Activated T-cell treated with anti-CD3 and anti-CD28 coated beads for 48 hours (primary cell): ENCODE measurements around the gene ZFHX2.
"Not testable (repeated sequence)": the region's sequence is repeated elsewhere in the genome, so short reads cannot be mapped to it uniquely, and the experiment has no call there.

Experiments
- DNase-seq: peaks from one replicate; pipeline ENCODE4 v3.0.0-alpha.2; 2020; ENCODE audit warnings: low read depth

The ZFHX2 gene

GRCh38 chr14:23551266-23552028, at the start of gene ZFHX2:
Gene ZFHX2, minus strand, starts transcription at chr14:23551765. Its CDS starts 16,440 bp downstream, at chr14:23535325.
- peak; percentile 77 for DNase-seq

GRCh38 chr14:23600806-23601205, 49.2 kb upstream of the ZFHX2 start:
- DNase-seq = no peak

GRCh38 chr14:23600322-23600707, 48.8 kb upstream of the ZFHX2 start:
- DNase-seq = no peak

GRCh38 chr14:23594191-23594590, 42.6 kb upstream of the ZFHX2 start:
- DNase-seq = not testable (repeated sequence)

- no peak for DNase-seq
Observed at GRCh38 chr14:23590198-23590597, 38.6 kb upstream of the ZFHX2 start.

GRCh38 chr14:23589606-23590005, 38.0 kb upstream of the ZFHX2 start:
- no peak for DNase-seq

- DNase-seq = peak; percentile 81
Observed at GRCh38 chr14:23588884-23589598, 37.5 kb upstream of the ZFHX2 start.

GRCh38 chr14:23584527-23585203, 33.1 kb upstream of the ZFHX2 start:
- not testable (repeated sequence) for DNase-seq

GRCh38 chr14:23583761-23584526, 32.4 kb upstream of the ZFHX2 start:
- not testable (repeated sequence) for DNase-seq

- DNase-seq = no peak
Observed at GRCh38 chr14:23582906-23583760, 31.6 kb upstream of the ZFHX2 start.

- no peak for DNase-seq
Observed at GRCh38 chr14:23580948-23581281, 29.4 kb upstream of the ZFHX2 start.

- no peak for DNase-seq
Observed at GRCh38 chr14:23580152-23580926, 28.8 kb upstream of the ZFHX2 start.

- no peak for DNase-seq
Observed at GRCh38 chr14:23579739-23580138, 28.2 kb upstream of the ZFHX2 start.

GRCh38 chr14:23579311-23579630, 27.7 kb upstream of the ZFHX2 start:
- no peak for DNase-seq

- no peak for DNase-seq
Observed at GRCh38 chr14:23578560-23579310, 27.2 kb upstream of the ZFHX2 start, which contains the start of gene JPH4. Gene JPH4, minus strand, starts transcription at chr14:23578790. Its CDS starts 1,337 bp downstream, at chr14:23577453.

GRCh38 chr14:23577710-23578392, 26.3 kb upstream of the ZFHX2 start:
- DNase-seq = no peak

GRCh38 chr14:23577004-23577681, 25.6 kb upstream of the ZFHX2 start:
- DNase-seq = no peak

- no peak for DNase-seq
Observed at GRCh38 chr14:23573384-23574015, 21.9 kb upstream of the ZFHX2 start.
